ENCODE data around the gene GREM1.

GRCh38 chr15:32674681-32675080, 43.1 kb upstream of the GREM1 start:
- TF ChIP-seq CTCF (conservative IDR thresholded peaks at IDR 0.05 in 1 of 2, IDR thresholded peaks at IDR 0.05 in 1 of 2; ENCODE audit: low read depth in 1 of 2, low read length in 2 of 2) (no peak), EZH2 (IDR thresholded peaks at IDR 0.05; ENCODE audit: low read length, missing control alignments) (no peak)
